ENCODE results near the gene MPHOSPH6. TPM values are rescaled to one million over a fixed set of nuclear protein-coding genes. Genes with fewer than 3 reads are reported as not detected.

The MPHOSPH6 gene
- total RNA-seq, 1 donor from 2014 or later: 24.3 TPM

- ATAC-seq (no peak), DNase-seq (no peak)
- Histone ChIP-seq H3K27ac (no peak overlapping the region), H3K4me1 (peaks cover 16% of the 10 kb centered on the region), H3K36me3 (no peaks in the 10 kb centered on the region), H3K27me3 (no peaks in the 10 kb centered on the region), H3K4me3 (no peak overlapping the region), H3K9me3 (no peaks in the 10 kb centered on the region)
- intact Hi-C loops (cut with DNase I): no loop called here
- TF ChIP-seq CTCF (IDR thresholded peaks at IDR 0.05): no peak
Measured at GRCh38 chr16:82182266-82183003, 12.4 kb upstream of the MPHOSPH6 start.

GRCh38 chr16:82181461-82182185, 11.6 kb upstream of the MPHOSPH6 start:
- no peak for DNase-seq
- no peaks in the 10 kb centered on the region for H3K36me3 ChIP-seq
- no peaks in the 10 kb centered on the region for H3K27me3 ChIP-seq
- intact Hi-C loops (cut with DNase I): no loop called here
- no peak overlapping the region for H3K27ac ChIP-seq
- ATAC-seq: no peak
- no peak for TF ChIP-seq CTCF (IDR thresholded peaks at IDR 0.05)
- no peak overlapping the region for H3K4me3 ChIP-seq
- H3K9me3 ChIP-seq: no peaks in the 10 kb centered on the region
- H3K4me1 ChIP-seq: peaks cover 16% of the 10 kb centered on the region

GRCh38 chr16:82178352-82178751, 8.3 kb upstream of the MPHOSPH6 start:
- H3K27ac ChIP-seq: no peak overlapping the region
- no peaks in the 10 kb centered on the region for H3K27me3 ChIP-seq
- intact Hi-C loops (cut with DNase I): no loop called here
- ATAC-seq: no peak
- no peaks in the 10 kb centered on the region for H3K9me3 ChIP-seq
- no peak for TF ChIP-seq CTCF (IDR thresholded peaks at IDR 0.05)
- no peak overlapping the region for H3K4me3 ChIP-seq
- no peaks in the 10 kb centered on the region for H3K36me3 ChIP-seq
- peaks cover 10% of the 10 kb centered on the region for H3K4me1 ChIP-seq
- no peak for DNase-seq

GRCh38 chr16:82177555-82177954, 7.5 kb upstream of the MPHOSPH6 start:
- H3K27ac ChIP-seq: no peak overlapping the region
- ATAC-seq: no peak
- no peaks in the 10 kb centered on the region for H3K27me3 ChIP-seq
- no peaks in the 10 kb centered on the region for H3K36me3 ChIP-seq
- H3K4me3 ChIP-seq: no peak overlapping the region
- no peak for DNase-seq
- no peak for TF ChIP-seq CTCF (IDR thresholded peaks at IDR 0.05)
- intact Hi-C loops (cut with DNase I): no loop called here
- peaks cover 2% of the 10 kb centered on the region for H3K4me1 ChIP-seq
- H3K9me3 ChIP-seq: no peaks in the 10 kb centered on the region

GRCh38 chr16:82176204-82176603, 6.2 kb upstream of the MPHOSPH6 start:
- no peaks in the 10 kb centered on the region for H3K4me1 ChIP-seq
- H3K9me3 ChIP-seq: no peaks in the 10 kb centered on the region
- H3K4me3 ChIP-seq: no peak overlapping the region
- DNase-seq (no peak), ATAC-seq (no peak)
- peaks cover 11% of the 10 kb centered on the region for H3K27me3 ChIP-seq
- no peak for TF ChIP-seq CTCF (IDR thresholded peaks at IDR 0.05)
- no peak overlapping the region for H3K27ac ChIP-seq
- no peaks in the 10 kb centered on the region for H3K36me3 ChIP-seq
- intact Hi-C loops (cut with DNase I): no loop called here

Data from upper lobe of right lung (tissue), 1 donor.